DND-41 (cell line): ENCODE data around the gene BAX.

Source experiments
- ATAC-seq: fragments of 200-7000 bp; cut with Tn5 transposase; 3 replicates; pipeline ENCODE4 v1.9.1; 2021; ENCODE audit warnings: low read depth; ENCODE audit not compliant: insufficient read depth
- DNase-seq: peaks from one replicate; pipeline ENCODE4 v3.0.0-alpha.2; 2020
- H2AFZ ChIP-seq: 2 replicates; pipeline ENCODE4 v1.6.0; 2012; ENCODE audit warnings: low read depth, low read length
- H3K27ac ChIP-seq: 2 replicates; pipeline ENCODE4 v1.5.1; 2012; ENCODE audit warnings: low read length, inconsistent platforms
- H3K27me3 ChIP-seq: fragments of 200-600 bp; sonication (generic); 2 replicates; pipeline ENCODE4 v1.6.0; 2012; ENCODE audit warnings: low read length, mild to moderate bottlenecking, inconsistent platforms; ENCODE audit not compliant: insufficient read depth, poor library complexity
- H3K36me3 ChIP-seq: 2 replicates; pipeline ENCODE4 v1.5.1; 2012; ENCODE audit warnings: low read length, inconsistent platforms; ENCODE audit not compliant: insufficient read depth
- H3K4me1 ChIP-seq: 2 replicates; pipeline ENCODE4 v1.5.1; 2012; ENCODE audit warnings: mild to moderate bottlenecking, low read length; ENCODE audit not compliant: insufficient read depth
- H3K4me2 ChIP-seq: 2 replicates; pipeline ENCODE4 v1.6.0; 2012; ENCODE audit warnings: mild to moderate bottlenecking, moderate library complexity, low read length, inconsistent platforms; ENCODE audit not compliant: insufficient read depth
- H3K4me3 ChIP-seq, 2 experiments: fragments of 200-600 bp in 1 of 2; shearing (Covaris generic) in 1 of 2; 2 replicates each; pipeline ENCODE4 v1.5.1; 2012 to 2016; ENCODE audit warnings: inconsistent platforms in 2 of 2, low read length in 2 of 2, mild to moderate bottlenecking in 2 of 2, low read depth in 1 of 2, moderate library complexity in 1 of 2
- H3K79me2 ChIP-seq: 2 replicates; pipeline ENCODE4 v1.6.0; 2012; ENCODE audit warnings: low read length, inconsistent platforms; ENCODE audit not compliant: insufficient read depth
- H3K9ac ChIP-seq: 2 replicates; pipeline ENCODE4 v1.6.0; 2012; ENCODE audit warnings: low read depth, mild to moderate bottlenecking, inconsistent platforms, low read length, moderate library complexity
- H3K9me3 ChIP-seq: 2 replicates; pipeline ENCODE4 v1.5.1; 2012; ENCODE audit warnings: low read length, moderate library complexity, mild to moderate bottlenecking, inconsistent platforms; ENCODE audit not compliant: insufficient read depth, severe bottlenecking
- H4K20me1 ChIP-seq: 2 replicates; pipeline ENCODE4 v1.6.0; 2012; ENCODE audit warnings: low read length; ENCODE audit not compliant: insufficient read depth
- EZH2 ChIP-seq: IDR thresholded peaks from 3 replicates; pipeline ENCODE4 v1.6.1; 2012; ENCODE audit warnings: borderline replicate concordance, low read depth, mild to moderate bottlenecking, moderate library complexity, low read length, inconsistent platforms; ENCODE audit not compliant: severe bottlenecking
- TF ChIP-seq, protein P1 (sequence below): IDR thresholded peaks from 2 replicates; pipeline ENCODE4 v1.5.1; 2012; ENCODE audit warnings: borderline replicate concordance, low read length, moderate library complexity, mild to moderate bottlenecking; ENCODE audit not compliant: poor library complexity, severe bottlenecking; ENCODE audit errors: extremely low read depth

The BAX gene

GRCh38 chr19:48958006-48958405 is 3.3 kb downstream of the BAX start:
- Histone ChIP-seq H3K4me3 (no peak overlapping the region), H3K4me2 (no peak overlapping the region), H3K27ac (no peak overlapping the region), H3K79me2 (peaks cover 29% of the 10 kb centered on the region), H3K9me3 (no peaks in the 10 kb centered on the region), H3K9ac (no peak overlapping the region), H3K27me3 (no peaks in the 10 kb centered on the region), H3K4me1 (peaks cover 32% of the 10 kb centered on the region), H3K36me3 (peaks cover 18% of the 10 kb centered on the region), H2AFZ (no peak overlapping the region), H4K20me1 (0 out of 2 replicates have a peak, but pooled peaks cover 3% of the 10 kb centered on the region)
- no peak for DNase-seq
- no peak for ATAC-seq
- TF ChIP-seq EZH2, result no peak
- TF ChIP-seq, protein P1, sequence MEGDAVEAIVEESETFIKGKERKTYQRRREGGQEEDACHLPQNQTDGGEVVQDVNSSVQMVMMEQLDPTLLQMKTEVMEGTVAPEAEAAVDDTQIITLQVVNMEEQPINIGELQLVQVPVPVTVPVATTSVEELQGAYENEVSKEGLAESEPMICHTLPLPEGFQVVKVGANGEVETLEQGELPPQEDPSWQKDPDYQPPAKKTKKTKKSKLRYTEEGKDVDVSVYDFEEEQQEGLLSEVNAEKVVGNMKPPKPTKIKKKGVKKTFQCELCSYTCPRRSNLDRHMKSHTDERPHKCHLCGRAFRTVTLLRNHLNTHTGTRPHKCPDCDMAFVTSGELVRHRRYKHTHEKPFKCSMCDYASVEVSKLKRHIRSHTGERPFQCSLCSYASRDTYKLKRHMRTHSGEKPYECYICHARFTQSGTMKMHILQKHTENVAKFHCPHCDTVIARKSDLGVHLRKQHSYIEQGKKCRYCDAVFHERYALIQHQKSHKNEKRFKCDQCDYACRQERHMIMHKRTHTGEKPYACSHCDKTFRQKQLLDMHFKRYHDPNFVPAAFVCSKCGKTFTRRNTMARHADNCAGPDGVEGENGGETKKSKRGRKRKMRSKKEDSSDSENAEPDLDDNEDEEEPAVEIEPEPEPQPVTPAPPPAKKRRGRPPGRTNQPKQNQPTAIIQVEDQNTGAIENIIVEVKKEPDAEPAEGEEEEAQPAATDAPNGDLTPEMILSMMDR, result no peak

DNA sequence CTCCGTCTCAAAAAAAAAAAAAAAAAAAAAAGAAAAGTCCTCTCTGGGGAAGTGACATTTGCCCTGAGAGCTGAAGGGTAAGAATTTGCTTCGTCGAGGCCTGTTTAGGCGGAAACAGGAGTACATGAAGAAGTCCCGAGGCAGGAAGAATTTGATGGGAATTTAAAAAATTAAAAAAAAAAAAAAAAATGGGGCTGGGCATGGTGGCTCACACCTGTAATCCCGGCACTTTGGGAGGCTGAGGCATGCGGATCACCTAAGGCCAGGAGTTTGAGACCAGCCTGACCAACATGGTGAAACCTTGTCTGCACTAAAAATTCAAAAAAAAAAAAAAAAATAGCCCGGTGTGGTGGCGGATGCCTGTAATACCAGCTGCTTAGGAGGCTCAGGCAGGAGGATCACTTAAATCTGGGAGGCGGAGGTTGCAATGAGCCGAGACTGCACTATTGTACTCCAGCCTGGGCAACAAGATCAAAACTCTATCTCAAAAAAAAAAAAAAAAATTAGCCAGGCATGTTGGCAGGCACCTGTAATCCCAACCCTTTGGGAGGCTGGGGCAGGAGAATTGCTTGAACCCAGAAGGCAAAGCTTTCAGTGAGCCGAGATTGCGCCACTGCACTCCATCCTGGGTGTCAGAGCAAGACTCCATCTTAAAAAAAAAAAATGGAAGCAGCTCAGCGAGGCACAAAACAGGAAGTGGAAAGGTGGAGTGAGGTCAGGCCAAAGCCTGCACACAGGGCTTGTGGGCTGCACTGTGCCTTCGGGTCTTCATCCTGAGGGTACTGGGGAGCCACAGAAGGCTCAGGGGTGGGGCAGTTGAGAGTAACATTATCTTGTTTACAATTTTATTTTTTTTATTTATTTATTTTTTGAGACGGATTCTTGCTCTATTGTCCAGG is 4.9 kb downstream of the BAX start:
- ATAC-seq, result no peak
- 0 out of 2 replicates have a peak, but pooled peaks cover 3% of the 10 kb centered on the region for H4K20me1 ChIP-seq
- H2AFZ ChIP-seq, result no peak overlapping the region
- no peak overlapping the region for H3K27ac ChIP-seq
- H3K4me2 ChIP-seq, result no peak overlapping the region
- TF ChIP-seq EZH2, result no peak
- TF ChIP-seq, protein P1, result no peak
- H3K27me3 ChIP-seq, result no peaks in the 10 kb centered on the region
- DNase-seq, result peak; percentile 43
- H3K9ac ChIP-seq, result no peak overlapping the region
- no peaks in the 10 kb centered on the region for H3K9me3 ChIP-seq
- peaks cover 38% of the 10 kb centered on the region for H3K4me1 ChIP-seq
- H3K4me3 ChIP-seq, result no peak overlapping the region
- H3K79me2 ChIP-seq, result peaks cover 28% of the 10 kb centered on the region
- H3K36me3 ChIP-seq, result peaks cover 18% of the 10 kb centered on the region

DNA sequence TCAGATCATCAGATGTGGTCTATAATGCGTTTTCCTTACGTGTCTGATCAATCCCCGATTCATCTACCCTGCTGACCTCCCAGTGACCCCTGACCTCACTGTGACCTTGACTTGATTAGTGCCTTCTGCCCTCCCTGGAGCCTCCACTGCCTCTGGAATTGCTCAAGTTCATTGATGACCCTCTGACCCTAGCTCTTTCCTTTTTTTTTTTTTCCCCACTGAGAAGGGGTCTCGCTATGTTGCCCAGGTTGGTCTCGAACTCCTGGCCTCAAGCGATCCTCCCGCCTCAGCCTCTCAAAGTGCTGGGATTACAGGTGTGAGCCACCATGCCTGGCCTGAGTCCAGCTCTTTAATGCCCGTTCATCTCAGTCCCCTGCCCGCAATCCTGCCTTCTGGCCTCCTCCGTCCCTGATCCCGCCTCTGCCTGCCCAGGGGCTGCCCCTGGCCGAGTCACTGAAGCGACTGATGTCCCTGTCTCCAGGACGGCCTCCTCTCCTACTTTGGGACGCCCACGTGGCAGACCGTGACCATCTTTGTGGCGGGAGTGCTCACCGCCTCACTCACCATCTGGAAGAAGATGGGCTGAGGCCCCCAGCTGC is 6.5 kb downstream of the BAX start:
- TF ChIP-seq, protein P1, result no peak
- no peak for TF ChIP-seq EZH2
- Histone ChIP-seq H3K4me2 (no peak overlapping the region), H3K27me3 (no peaks in the 10 kb centered on the region), H3K79me2 (peaks cover 25% of the 10 kb centered on the region), H3K4me1 (peaks cover 33% of the 10 kb centered on the region), H3K36me3 (peaks cover 15% of the 10 kb centered on the region), H3K9ac (no peak overlapping the region), H3K4me3 (no peak overlapping the region), H4K20me1 (peaks cover 3% of the 10 kb centered on the region), H2AFZ (no peak overlapping the region), H3K9me3 (no peaks in the 10 kb centered on the region), H3K27ac (no peak overlapping the region)
- ATAC-seq (no peak), DNase-seq (no peak)
